ENCODE measurements around the gene TRIML2.

The TRIML2 gene, protein sequence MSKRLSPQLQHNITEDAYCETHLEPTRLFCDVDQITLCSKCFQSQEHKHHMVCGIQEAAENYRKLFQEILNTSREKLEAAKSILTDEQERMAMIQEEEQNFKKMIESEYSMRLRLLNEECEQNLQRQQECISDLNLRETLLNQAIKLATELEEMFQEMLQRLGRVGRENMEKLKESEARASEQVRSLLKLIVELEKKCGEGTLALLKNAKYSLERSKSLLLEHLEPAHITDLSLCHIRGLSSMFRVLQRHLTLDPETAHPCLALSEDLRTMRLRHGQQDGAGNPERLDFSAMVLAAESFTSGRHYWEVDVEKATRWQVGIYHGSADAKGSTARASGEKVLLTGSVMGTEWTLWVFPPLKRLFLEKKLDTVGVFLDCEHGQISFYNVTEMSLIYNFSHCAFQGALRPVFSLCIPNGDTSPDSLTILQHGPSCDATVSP

DNA sequence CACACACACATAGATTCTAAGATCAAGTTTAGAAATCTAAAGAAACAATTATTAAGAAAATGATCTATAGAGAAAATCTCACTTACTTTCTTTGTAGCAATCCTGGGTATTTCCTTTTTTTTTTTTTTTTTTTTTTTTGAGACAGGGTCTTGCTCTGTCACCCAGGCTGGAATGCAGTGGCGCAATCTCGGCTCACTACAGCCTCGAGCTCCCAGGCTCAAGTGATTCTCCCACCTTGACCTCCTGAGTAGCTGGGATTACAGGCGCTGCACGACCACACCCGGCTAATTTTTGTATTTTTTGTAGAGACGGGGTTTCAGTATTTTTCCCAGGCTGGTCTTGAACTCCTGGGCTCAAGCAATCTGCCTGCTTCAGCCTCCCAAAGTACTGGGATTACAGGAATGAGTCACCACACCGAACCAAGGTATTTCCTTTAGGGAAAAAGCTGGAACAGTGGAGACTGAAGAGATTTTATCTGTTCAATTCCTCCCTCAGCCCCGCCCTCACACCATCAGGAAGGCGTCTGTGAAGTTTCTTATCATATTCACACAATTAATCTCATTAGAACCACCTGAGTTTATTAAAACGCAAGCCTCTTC is at the start of gene TRIML2:
Gene TRIML2 (minus strand): TSS at position 447 of the 599 bp plus-strand sequence. CDS start 4,235 bp downstream, outside the sequence.
- DNase-seq (ENCODE audit: low spot score): no peak

DNA sequence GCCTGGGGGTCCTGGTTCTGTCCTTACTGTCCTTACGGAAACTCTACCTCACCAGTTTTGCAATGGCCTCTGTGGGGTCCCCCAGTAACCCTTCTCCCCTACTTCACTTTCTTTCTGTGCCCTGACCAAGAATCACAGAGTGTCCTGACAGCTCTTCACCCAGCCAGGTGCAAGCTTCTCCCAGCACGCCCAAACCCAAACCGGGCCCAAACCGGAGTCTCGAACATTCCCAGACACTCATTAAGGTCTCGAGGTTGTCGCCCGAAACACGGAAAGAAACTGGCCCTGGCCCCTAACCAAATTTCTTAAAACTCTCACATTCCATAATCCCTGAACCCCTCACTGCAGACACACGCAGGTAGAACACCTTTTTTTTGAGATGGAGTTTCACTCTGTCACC is 48.9 kb upstream of the TRIML2 start:
- DNase-seq (ENCODE audit: low spot score): no peak

DNA sequence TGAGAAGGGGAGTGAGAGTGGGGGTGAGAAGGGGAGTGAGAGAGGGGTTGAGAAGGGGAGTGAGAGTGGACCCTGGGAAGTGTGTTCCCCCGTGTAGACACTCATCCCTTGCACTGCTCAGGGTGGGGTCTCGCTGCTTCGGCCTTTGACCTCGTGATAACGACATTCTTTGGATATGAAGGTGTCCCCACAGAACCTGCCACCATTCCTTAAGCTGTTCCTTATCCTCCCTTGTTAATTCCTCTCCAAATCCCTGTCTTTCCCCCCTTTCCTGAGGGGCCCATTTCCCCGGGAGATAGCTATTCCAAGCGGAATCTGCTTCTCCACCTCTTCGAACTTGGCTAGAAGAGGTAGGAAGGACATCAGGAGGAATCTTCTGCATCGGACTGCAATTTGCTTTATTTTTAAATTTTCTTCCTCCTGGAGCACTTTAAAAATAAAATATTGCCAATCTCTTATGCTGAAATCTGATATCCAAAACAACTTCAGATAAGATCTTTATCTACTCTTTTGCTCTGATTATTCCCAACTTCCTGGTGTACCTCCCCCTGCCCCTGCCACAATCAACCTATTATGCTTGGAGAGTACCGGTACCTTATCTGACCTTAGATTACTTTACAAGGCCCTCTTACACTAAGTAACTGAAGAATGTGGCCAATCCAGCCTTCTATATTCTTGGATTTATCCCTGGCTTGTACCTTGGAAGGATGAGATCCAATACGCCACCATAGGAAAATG is 45.4 kb upstream of the TRIML2 start:
- no peak for DNase-seq (ENCODE audit: low spot score)

DNA sequence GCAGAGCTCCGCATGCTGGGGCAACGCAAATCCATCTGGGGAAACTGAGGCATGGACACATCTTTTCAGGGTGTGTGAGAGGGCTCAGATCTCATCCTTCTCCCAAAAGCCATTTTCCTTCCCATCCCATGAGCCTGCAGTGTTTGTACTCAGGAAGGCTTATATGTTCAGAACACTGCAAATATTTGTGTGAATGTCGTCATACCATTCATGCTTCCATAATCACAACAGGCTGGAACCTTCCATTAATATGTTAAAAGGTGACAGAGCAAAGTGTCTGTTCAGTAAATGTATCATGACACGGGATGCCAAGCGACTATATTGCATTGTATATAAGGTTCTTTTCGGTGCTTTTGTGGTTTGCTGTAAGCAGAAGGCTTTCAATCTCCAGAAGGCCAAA is 38.4 kb upstream of the TRIML2 start:
- no peak for DNase-seq (ENCODE audit: low spot score)

DNA sequence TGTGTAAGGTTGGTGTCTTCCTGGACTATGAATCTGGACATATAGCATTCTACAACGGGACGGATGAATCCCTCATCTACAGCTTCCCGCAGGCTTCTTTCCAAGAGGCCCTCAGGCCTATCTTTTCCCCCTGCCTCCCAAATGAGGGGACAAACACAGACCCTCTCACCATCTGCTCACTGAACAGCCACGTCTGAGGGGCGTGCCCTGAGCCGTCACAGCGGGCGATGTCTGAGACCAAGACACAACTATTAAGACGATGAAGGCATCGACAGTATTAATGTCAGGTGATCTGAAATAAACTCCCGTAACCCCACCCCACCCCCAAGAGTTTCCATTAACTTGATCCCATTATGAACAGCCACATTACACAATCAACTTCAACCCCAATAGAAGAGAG is 37.8 kb upstream of the TRIML2 start:
- DNase-seq (ENCODE audit: low spot score): no peak

DNA sequence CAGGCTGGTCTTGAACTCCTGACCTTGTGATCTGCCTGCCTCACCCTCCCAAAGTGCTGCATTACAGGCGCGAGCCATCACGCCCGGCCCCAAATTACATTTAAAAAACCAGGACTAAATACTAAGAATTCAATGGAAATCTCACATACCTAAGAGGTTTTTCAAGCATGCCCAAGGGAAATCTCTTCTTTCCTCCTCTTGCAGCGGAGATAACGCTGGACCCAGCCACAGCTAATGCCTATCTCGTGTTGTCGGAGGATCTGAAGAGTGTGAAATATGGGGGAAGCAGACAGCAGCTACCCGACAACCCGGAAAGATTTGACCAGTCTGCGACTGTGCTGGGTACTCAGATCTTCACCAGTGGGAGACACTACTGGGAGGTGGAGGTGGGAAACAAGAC is 37.2 kb upstream of the TRIML2 start:
- no peak for DNase-seq (ENCODE audit: low spot score)

DNA sequence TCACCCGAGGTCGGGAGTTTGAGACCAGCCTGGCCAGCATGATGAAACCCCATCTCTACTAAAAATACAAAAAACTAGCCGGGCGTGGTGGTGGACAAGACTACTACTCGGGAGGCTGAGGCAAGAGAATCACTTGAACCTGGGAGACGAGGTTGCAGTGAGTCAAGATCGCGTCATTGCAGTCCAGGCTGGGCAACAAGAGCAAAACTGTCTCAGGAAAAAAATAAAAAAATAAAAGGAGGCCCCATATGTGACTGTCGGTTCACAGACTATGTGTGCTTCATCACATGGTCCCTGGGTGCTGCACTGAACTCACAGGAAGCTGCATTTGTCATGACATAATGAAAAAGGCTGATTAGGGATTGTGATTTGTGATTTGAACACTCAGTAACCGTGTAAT is 36.2 kb upstream of the TRIML2 start:
- DNase-seq (ENCODE audit: low spot score): no peak

DNA sequence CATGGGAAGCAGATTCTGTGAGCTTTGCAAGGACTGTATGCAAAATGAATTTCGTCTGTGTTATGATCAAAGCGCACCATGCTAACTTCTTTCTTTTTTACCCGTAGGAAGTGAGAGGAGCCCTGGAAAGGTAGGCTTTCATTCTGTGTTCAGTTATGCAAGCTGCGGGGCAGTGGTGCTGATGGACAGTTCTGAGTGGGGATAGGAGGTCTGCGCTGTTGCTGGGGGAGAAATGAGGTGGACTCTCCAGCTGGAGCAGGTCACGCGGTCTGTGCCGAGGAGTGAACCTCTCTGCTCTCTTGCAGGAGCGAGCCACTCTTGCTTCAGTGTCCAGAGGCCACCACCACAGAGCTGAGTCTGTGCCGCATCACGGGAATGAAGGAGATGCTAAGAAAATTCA is 34.3 kb upstream of the TRIML2 start:
- no peak for DNase-seq (ENCODE audit: low spot score)

DNA sequence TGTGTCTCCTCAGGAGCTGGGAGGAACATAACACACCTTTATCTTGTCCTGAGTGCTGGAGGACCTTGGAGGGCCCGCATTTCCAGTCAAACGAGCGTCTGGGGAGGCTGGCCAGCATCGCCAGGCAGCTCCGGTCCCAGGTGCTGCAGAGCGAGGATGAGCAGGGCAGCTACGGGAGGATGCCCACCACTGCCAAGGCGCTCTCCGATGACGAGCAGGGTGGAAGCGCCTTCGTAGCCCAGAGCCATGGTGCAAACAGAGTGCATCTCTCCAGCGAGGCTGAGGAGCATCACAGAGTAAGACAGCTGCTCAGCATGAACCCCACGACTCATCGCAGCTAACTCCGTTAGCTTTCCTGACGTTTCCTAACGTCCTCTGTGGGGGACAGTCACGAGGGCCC is 30.3 kb upstream of the TRIML2 start:
- no peak for DNase-seq (ENCODE audit: low spot score)

DNA sequence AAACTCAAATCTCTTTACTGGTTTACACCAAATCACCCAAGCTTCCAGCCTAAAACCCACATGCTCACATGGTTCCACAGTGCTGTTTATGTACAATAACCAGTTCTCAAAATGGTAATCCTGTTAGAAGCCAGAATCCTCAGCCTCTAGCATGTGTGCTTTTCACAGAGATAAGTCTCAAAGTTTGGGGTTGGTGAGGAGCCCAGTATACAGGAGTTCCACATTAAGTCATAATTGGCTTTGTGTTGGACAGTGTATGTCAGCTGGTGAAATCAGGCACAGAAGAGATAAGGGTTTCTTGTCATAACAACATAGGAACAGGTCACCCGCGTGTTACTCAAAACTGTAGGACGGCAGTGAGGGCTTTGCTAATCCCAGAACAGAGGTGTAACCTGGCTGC is 29.7 kb upstream of the TRIML2 start, which contains the start of gene TRIML1:
Gene TRIML1 (plus strand): TSS at position 301 of the 400 bp plus-strand sequence. CDS start 118 bp downstream, outside the sequence.
- DNase-seq (ENCODE audit: low spot score): no peak

DNA sequence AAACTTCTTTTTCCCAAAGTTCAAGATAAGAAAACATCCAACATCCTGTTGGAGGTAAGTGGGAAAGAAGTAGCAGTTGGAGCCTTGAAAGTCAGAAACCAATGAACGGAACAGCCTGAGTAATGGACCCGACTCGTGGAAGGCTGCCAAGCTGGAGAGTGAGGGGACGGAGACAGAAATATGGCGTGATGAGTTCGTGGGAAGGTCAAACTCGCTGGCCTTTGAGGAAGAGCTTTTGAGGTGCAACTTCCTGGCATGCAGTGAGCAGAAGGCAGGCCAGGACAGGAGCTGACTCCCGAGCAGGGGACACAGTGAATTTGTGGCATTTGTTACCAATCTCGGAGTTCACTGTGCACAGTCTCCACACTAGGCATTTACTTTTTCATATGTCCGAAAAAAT is 28.8 kb upstream of the TRIML2 start:
- no peak for DNase-seq (ENCODE audit: low spot score)

DNA sequence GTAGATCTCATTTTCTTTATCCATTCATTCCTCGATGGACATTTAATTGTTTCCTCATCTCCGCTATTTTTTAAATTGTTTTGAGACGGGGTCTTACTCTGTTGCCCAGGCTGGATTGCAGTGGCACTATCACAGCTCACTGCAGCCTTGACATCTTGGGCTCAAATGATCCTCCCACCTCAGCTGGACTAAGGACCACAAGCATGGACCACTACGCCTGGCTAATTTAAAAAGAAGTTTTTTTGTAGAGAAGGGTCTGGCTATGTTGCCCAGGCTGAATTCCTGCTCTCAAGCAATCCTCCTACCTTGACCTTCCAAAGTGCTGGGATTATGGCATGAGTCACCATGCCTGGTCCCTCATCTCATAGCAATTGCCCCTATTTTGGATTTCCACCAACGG is 22.8 kb upstream of the TRIML2 start:
- DNase-seq (ENCODE audit: low spot score): no peak

DNA sequence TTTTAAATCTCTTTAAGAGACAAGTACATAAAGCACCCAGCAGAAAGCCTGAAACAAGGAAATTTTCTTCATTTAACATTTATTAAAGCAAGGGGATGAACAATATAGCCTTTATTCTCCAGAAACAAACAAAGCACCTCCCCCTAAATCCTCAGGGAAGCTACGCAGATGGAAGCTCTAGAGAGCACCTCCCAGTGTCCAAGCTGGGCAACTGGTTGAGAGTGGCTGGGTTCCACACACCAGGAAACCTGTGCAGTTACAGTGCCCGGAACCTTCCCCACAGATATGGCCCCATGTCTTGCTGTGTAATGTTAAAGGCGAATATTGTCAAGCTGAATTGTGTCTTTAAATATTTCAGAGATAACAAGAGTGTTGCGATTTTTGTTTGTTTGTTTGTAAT is 21.0 kb upstream of the TRIML2 start:
- DNase-seq (ENCODE audit: low spot score): no peak

DNA sequence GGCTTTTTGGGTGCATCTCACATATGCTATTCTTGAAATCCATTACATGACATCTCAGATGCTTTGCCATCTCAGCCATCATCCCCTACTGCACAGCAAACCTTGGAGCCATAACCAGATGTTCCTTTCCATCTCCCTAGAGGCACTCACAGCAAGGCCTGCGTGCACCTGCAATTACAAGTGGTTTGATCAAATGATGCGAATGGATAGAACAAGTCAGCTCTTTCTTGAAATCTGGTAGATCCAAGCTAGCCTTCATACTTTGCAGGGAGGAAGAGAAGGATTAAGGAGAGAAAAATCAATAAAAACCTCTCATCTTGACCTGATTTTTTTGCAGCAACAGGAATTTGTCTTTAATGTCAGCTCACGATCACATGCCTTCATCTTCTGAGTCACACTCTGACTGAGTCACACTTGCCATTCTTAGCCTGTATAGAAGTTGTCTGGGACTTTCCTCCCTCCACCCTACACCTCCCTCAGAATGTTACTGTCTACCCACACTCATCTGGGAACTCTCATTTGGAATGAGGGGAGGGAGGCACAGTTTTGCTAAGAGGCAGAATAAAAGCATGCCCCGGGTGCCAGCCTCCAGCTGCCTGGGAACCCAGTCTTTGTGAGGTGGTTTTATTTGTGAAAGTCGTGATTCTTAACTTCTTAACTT is 17.9 kb upstream of the TRIML2 start:
- DNase-seq (ENCODE audit: low spot score): peak; percentile 28

DNA sequence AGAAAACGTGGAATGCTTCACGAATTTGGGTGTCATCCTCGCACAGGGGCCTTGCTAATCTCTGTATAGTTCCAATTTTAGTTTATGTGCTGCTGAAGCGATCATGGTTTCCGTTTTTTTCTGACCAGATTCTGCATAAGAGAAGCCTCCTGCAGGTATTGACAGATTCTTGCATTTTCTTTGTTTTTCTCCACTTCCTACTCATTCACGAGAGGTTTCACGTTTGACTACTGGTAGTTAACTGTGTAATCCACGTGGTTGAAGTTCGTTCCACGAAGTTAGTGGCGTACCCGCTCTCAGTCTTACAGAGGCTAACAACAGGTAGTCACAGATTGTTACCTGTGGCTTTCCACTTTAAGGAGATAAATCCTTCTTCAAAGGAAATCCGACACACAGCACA is 12.1 kb upstream of the TRIML2 start:
- no peak for DNase-seq (ENCODE audit: low spot score)

DNA sequence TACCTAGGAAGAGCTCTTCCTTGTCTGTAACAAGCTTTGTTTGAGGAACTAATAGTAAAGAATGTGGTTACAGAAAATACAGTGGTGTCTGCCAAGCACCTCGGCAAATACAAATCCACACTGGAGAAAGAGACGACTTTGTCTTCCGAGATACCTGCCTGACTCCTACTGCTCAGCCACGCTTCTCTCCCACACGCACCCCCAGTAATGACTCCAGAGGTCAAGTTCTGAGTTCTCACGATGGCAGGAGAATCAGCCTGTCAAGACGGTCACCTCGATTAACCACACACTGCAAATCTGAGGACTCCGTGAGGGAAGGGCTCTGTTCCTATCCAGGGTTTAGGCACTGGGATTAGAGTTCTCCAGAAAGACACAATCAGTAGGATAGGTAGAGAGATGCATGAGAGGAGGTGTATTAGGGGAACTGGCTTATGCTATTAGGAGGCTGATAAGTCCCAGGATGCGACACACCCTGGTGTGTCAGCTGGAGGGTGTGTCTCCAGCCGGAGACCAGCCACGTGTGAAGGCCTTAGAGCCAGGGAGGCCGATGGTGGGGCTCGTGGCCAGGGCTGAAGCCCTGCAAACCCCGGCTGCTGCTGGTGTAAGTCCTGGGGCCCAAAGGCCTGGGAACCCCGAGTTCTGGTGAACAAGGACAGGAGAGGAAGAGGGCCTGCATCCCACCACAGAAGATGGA is 8.4 kb upstream of the TRIML2 start:
- DNase-seq (ENCODE audit: low spot score): no peak

DNA sequence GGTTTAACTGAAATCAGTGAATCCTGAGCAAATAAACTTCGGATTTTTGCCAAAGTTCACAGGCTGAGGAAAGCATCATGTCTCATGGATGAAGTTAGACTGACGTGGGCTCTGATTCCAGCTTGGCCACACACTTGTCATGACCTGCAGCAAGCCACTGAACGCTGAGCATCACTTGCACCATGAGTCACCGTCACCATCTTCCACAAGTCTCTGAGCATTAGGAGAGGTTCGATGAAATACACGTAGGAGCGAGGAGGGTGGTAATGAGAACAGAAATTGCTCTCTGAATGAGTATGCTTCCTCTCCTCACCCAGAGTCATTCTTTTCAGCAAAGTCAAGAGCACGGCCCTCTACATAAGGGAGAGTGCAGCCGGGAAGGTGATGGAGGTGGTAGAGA is 3.8 kb upstream of the TRIML2 start:
- no peak for DNase-seq (ENCODE audit: low spot score)

DNA sequence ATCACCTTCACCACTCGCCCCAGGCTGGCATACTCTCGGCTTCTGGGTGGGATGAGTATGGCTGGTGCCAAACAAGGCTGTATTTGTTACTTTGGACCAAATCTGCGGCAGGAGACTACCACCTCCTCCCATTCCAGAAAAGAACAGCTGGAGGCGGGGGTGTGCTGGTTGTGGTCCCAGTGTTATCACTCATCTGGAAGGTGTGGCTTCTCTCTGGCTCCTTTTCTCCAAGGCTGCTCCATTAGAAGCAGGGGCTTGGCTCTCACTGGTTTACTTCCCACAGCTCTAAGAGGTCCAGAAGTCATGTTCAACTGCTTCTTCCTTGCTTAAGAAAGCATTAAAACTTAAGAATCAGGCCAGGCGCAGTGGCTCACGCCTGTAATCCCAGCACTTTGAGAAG is 2.6 kb upstream of the TRIML2 start:
- no peak for DNase-seq (ENCODE audit: low spot score)

DNA sequence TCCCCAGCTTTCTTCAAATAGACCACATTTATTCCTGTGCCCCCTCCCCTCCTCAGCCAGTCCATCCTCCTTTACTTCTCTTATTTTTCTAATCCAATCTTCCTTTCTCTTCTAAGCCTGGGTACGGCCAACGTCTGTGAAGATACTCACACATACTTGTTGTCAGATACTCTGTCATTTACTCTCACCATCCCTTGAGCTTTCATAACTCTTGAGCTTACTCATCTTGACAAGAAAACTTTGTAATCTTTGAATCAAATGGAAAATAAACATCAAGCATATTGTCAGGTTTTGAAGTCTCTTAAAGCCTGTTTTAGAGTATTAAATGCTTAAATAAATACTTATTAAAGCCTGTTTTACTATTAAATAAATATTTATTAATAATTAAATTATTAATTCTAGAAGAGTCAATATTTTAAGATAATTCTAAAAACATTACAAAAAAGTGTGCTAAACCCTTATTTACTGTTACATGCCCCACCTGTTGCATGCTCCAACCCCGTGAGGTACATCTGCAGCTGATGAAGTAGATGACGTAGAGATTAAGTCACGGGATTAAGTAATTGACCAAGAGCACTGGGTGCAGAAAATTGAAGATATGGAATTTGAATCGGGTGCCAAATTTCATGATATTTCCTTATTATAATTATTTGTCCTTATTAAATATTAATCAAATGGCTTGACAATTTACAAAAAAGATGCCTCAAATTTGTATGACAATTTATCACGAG is 1.5 kb upstream of the TRIML2 start:
- no peak for DNase-seq (ENCODE audit: low spot score)

DNA sequence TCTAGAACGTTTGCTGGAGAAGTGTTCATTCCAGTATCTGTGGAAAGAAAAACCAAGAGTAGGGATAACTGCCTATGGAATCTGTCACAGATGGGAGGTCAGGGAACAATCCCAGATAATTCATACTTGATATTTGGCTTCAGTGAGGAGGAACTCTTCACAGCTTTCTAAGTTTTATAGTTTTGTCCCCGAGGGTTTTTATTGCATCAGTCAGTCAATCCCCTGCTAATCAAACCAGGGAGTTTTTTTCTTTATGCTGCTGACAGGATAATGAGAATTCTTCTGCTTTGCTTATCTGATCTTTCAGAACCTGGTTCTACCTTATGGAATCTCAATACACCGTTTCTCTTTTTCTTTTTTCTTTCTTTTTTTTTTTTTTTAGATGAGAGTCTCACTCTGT is 633 bp upstream of the TRIML2 start:
- no peak for DNase-seq (ENCODE audit: low spot score)

Measured in Ammon's horn (tissue), 1 donor.